SH-SY5Y (cell line): ENCODE measurements around the gene OR2B6.

Source experiments
- GATA2 ChIP-seq: IDR thresholded peaks from 2 replicates; pipeline ENCODE4 v1.6.1; 2011; ENCODE audit warnings: mild to moderate bottlenecking, low read depth, low read length
- GATA3 ChIP-seq: IDR thresholded peaks from 2 replicates; pipeline ENCODE4 v1.6.1; 2011; ENCODE audit warnings: low read depth, mild to moderate bottlenecking, low read length, moderate library complexity

GRCh38 chr6:27977387-27977786, 20.3 kb downstream of the OR2B6 start:
- TF ChIP-seq GATA3 (no peak), GATA2 (no peak)
